ENCODE measurements around the gene GRIA3.
"Not testable (repeated sequence)": the region's sequence is repeated elsewhere in the genome, so short reads cannot be mapped to it uniquely, and the experiment has no call there.

The GRIA3 gene

GRCh38 chrX:123348468-123348867 lies 164.4 kb downstream of the GRIA3 start:
- DNase-seq (no peak), ATAC-seq (no peak)

- no peak for ATAC-seq
- no peak for DNase-seq
Observed at GRCh38 chrX:123350226-123350625, 166.1 kb downstream of the GRIA3 start.

DNA sequence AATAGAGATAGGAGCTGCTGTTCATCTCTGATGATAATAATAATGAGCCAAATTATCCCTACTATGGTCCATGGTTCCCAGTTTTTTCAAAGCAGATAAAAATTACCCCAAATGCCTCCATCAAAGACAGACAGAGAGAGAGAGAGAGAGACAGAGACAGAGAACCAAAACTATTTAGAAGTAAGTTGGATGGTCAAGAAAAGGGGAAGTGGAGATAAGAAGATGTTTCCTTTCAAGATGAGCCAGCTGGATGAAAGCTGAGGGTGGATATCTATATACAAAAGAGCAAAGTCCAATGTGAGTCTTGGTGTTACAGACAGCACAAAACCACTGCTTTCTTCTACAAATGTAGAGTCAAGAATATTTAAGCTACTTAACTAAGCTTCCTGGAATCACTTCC lies 173.9 kb downstream of the GRIA3 start:
- DNase-seq (no peak), ATAC-seq (no peak)

- no peak for DNase-seq
- no peak for ATAC-seq
Observed at GRCh38 chrX:123358457-123358856, 174.4 kb downstream of the GRIA3 start.

- DNase-seq (no peak), ATAC-seq (no peak)
Observed at GRCh38 chrX:123361371-123361770, 177.3 kb downstream of the GRIA3 start.

- DNase-seq, ATAC-seq: not testable (repeated sequence)
Observed at GRCh38 chrX:123386196-123386595, 202.1 kb downstream of the GRIA3 start.

- ATAC-seq, result no peak
- no peak for DNase-seq
Observed at GRCh38 chrX:123392921-123393320, 208.8 kb downstream of the GRIA3 start.

- no peak for ATAC-seq
Observed at GRCh38 chrX:123399709-123400108, 215.6 kb downstream of the GRIA3 start.

GRCh38 chrX:123405231-123405630 lies 221.2 kb downstream of the GRIA3 start:
- DNase-seq (no peak), ATAC-seq (no peak)

More at GRCh38 chrX:123399709-123400108, 215.6 kb downstream of the GRIA3 start:
- no peak for DNase-seq

DNA sequence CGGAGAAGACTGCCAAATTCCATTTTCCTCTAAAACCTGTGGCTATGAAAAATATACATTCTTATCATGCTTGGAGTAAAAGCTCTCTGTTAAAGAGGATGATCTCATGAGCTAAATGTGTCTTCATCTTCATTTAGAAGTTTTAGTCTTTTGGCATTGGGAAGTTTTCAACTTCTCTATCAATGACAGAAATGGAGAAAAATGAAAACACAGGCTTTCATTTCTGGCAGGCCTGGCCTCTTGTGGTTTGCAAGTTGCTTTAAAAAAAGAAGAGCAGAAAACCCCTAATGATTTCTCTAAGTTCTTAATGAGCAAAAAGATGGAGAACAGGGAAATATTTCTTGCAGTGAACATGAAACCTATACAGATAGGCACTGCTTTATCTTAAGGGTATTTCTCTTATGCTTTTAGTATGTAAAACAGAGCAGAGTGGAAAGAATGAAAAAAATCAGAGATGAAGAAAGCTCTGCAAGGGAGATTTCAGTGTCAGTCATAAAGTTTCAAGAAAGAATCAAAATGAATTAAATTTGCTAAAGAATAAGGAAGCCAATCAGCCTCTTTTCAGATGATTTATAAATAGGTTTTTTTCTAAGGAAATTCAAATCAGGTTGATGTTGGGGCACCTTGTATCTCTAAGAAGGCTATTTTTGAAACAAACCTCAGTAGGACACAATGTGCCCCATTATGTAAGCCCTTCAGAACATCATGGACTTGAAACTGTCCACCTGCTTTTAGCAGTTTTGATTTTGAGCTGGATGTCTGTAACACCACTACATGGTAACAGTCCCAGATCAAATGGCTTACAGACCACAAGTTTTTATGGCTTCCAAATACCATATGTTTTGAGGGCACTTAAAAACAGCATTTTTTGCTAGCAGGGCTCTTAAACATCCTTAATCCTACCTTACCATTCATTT lies 225.0 kb downstream of the GRIA3 start:
- ATAC-seq (no peak), DNase-seq (no peak)

- no peak for DNase-seq
- ATAC-seq, result no peak
Observed at GRCh38 chrX:123422875-123423274, 238.8 kb downstream of the GRIA3 start.

DNA sequence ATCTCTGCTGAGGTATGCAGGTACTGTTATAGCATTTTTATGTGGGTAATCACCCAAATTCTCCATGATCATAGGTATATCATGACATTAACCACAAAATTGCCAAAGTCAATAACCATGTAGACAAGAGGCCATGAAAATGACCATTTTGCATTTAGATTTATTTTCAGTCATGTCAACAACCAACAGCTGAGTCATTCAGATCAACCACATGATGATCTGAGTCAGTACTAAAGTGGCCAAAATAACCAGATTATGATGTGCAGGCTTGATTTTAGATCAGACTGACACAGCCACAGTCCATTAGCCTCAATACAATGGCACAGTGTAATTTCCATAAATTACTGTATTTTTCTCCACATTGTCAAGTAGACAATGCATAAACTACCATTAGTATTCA lies 240.5 kb downstream of the GRIA3 start:
- no peak for DNase-seq

DNA sequence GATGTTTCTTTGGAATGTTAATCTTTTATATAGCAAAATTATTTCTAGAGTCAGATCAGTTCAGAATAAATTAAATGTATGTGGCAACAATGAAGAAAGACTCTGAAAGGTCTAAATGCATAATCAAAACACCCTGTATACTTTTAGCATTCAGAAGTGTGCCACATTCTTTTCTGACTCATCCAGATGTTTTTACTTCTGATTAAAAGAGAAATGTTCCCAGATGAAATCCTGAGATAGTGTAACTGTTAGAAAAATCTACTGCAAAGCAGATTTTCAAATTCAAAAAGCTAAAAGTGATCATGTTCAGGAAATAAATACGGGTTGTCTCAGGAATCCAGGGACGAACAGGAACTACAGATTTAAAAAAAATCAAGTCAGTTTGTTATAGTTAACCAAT lies 241.4 kb downstream of the GRIA3 start:
- DNase-seq, result no peak
- ATAC-seq, result no peak

More for the DNA sequence above, 240.5 kb downstream of the GRIA3 start:
- ATAC-seq, result no peak

- ATAC-seq (no peak), DNase-seq (no peak)
Observed at GRCh38 chrX:123425904-123426303, 241.8 kb downstream of the GRIA3 start.

DNA sequence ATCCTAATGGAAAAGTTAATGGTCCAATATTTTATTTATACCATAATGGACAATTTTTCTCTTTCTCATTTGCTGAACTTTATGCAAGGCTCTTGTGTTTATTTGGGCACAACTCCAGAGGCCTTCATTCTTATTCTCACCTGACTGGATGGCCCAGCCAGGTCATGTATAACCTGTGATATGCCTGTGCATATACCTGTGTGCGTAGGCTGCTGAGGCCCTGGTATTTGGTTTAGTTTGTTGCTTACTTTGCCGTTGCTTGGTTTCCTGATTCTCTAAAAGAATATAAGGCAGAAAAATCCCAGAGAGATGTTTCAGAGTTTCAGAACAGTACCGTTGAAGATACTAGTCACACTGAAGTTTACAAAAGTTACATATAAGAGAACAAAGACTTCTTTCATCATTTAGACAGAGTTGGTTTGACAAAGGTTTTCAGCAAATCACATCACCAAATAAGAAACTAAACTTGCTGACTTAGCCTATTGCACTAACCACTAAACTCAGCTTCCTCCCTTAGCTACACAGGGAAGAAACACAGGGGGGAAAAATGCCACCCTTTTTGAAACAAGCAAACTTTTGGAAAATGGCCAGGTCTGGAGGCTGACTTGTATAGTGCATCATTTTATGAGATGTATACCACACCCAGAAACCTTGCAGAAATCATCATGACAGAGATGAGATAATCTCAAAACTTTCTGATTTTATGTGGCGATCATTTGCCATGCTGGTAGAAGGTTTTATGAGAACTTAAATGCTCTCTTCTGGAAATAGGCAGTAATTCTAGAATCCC lies 248.5 kb downstream of the GRIA3 start:
- no peak for ATAC-seq
- DNase-seq, result no peak

DNA sequence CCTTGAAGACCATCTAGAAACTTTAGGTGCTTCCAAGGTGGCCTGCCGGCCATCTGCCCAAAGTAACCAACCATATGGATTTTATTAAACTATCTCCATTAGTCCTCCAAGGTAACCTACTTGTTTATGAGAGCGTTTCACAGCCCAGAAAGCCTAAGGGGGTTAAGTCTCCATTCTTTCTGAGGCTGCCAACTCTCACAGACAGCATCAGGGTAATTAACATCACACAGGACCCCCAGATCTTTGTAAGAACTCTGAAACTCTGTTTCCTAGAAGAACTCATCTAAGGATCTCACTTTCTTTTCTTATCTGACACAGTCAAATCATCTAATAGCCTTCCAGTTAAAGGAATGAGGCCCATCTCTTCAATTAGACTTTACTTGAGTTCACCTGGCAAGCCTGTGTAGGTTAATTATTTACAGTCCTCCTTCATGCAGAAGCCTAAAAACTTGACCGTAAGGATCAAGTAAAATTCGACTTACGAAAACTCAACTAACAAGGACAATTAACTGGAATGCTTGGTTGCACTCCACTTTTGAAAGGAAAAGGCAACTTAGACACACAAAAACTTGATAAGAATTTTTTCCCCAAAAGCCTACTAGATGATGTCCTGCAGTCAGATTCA lies 252.5 kb downstream of the GRIA3 start:
- ATAC-seq (no peak), DNase-seq (no peak)

- not testable (repeated sequence) for ATAC-seq, DNase-seq
Observed at GRCh38 chrX:123439926-123440325, 255.8 kb downstream of the GRIA3 start.

- no peak for ATAC-seq
- DNase-seq, result no peak
Observed at GRCh38 chrX:123442764-123443163, 258.7 kb downstream of the GRIA3 start.

DNA sequence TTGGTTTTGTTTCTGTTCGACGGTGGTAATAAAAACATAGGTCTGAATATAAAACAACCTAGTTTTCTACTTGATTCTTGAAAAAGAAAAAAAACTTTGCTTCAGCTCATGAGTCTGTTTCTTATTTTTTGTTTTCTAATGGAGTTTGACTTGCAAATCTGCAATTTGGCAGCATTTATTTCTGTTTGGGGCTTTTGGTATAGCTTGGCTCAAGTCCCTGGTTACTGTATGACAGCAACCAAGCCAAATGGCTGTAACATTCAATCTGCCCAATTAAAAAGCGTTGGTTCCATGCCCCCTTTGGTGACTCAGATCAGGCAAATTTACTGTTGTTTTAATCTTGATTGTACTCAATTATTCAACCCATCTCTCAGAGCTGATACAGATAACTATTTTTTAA lies 263.4 kb downstream of the GRIA3 start:
- ATAC-seq, result no peak
- no peak for DNase-seq

GRCh38 chrX:123449335-123449734 lies 265.3 kb downstream of the GRIA3 start:
- ATAC-seq (no peak), DNase-seq (no peak)

DNA sequence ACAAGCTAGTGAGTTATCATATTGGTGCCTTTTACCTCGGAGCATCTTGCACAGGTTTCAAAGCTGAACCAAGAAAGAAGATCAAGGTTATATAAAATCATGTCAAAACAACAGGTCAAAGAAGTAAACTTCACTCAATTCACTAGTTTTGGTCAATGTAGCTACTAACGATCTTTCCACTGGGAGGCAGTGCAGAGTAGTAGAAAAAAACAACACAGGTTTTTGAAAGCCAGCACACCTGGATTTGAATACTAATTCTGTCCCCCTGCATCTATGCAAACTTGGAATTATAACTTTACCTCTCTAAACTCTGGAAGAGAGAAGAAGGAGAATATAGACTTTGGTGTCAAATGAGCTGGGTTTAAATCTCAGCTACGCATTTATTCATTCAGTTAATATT lies 266.1 kb downstream of the GRIA3 start:
- DNase-seq (no peak), ATAC-seq (no peak)

DNA sequence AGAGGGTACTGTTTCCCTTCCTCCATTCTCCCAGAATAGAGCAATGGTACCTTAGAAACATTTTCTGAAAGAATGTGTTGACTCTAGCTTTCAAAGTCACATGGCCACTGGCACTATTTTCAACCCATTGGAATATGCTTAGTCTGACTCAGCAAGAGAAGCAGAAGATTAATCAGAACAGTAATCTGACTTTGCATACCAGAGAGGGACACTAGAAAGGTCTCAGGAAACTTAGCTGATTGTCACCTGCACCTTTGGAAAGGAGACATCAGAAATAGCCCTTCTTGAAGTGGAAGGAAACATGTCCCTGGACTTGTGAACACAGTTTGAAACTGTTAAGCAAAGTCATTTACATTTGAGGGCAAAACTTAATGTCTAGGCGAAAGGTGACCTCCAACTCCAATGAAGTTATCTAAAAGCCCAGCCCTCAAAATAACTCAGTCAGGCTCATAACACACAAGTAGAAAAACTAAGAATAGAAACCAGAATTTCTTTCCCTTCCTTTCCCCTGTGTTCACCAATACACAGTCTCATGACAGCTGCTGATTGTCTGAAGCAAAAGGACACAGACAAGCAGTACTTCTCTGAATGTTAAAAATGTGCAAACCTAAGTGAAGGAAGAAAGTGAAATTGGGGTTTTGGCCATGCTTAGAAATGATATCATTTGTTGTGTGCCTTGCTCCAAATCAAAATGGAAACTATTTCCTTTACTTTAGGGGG lies 270.8 kb downstream of the GRIA3 start:
- no peak for ATAC-seq
- DNase-seq, result no peak

Data from stimulated activated naive CD8-positive, alpha-beta T cell treated with anti-CD3 and anti-CD28 coated beads, Interleukin-15, Interleukin-2, amounts not matched to agents 100 U/mL and 50 U/mL, for 24 hours (primary cell).